ENCODE results near the gene HCRTR2. TPM values are rescaled to one million over a fixed set of nuclear protein-coding genes. Genes with fewer than 3 reads are reported as not detected.
"Not testable (repeated sequence)": the region's sequence is repeated elsewhere in the genome, so short reads cannot be mapped to it uniquely, and the experiment has no call there.

HCRTR2 gene
- polyA plus RNA-seq, 1 donor: 0.35 TPM

DNA sequence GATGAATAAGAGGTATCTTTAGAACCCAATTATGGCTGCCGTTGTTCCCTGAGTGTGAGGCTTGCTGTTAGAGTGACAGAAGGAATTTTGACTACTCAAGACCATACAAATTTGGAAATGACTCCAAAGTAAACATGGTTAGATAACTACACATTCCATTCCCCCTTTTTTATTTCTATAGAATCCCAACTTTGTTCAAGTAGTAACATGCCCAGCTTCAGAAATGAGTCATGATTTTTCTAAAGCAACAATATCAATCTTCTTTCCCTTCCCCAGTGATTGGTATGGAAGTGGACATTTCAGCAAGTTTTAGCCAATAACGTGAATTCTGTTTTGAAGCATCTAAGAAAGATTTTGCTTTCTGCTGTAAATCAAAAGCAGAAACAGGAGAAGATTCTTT, 37.8 kb downstream of the HCRTR2 start:
- no peak for DNase-seq

DNA sequence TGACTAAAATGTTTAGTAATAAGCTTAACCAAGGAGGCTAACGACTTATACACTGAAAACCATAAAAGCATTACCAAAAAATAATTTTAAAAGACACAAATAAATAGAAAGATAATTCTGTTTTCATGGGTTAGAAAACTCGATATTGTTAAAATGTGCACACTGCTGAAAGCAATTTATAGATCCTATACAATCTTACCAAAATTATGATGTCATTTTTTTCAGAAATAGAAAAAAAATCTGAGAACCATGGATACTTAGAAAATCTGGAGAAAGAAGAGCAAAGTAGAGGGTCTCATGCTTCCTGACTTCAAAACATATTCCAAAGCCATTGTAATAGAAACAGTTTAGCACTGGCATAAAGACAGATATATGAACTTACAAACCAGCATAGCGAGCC, 46.6 kb downstream of the HCRTR2 start:
- no peak for DNase-seq

DNA sequence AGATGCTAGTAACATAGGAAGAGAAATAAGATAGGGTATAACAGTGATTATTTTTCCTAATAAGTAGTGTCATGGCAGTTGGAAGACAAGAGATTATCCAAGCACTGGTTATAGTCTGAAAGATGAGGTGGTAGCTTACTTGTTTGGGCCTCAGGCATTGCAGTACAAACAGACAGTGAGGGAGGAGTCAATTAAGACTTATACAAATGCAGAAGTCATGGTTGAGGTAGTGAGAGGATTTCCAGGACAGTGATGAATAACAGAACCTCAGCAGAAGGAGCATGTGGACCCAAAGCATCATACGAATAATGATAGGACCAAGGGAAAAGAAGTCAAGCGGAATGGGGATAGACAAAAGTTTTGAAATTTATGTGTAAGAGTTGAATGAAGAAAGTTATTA, 53.5 kb downstream of the HCRTR2 start:
- no peak for DNase-seq

DNA sequence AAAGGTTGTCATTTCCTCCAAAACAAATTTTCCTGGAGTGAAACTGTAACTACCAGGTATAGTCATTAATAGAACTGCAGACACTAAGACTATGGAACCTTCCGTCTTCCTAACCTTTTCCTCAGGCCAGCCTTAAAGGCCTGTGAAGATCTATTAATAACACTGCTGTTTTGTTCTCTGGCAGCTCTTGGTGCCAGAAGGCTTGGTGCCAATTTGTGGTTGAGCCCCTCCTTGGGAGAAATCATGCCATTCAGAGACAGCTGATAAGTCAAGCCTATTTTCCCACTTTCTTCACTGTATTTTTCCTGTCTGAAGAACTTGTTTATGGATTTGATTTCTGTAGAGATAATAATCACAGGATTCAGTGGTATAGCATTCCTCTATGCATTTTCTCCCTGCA, 64.8 kb downstream of the HCRTR2 start:
- DNase-seq: no peak

DNA sequence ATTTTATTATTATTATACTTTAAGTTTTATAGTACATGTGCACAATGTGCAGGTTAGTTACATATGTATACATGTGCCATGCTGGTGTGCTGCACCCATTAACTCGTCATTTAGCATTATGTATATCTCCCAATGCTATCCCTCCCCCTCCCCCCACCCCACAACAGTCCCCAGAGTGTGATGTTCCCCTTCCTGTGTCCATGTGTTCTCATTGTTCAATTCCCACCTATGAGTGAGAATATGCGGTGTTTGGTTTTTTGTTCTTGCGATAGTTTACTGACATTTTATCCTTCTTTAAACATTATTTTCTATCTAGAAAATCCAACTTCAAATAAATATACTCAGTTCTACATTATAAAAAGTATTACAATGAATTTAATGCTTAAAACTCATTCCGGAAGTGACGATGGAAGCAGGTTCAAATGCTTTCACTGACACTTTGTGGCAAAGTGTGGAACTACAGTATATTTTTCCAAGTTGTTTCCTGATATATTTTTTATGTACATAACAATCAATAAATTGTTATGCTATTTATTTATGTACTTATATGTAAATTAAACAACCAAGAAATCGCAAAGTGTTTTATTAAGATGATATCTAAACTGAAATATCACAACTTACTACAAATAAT, 66.8 kb downstream of the HCRTR2 start:
- peak; percentile 10 for DNase-seq

DNA sequence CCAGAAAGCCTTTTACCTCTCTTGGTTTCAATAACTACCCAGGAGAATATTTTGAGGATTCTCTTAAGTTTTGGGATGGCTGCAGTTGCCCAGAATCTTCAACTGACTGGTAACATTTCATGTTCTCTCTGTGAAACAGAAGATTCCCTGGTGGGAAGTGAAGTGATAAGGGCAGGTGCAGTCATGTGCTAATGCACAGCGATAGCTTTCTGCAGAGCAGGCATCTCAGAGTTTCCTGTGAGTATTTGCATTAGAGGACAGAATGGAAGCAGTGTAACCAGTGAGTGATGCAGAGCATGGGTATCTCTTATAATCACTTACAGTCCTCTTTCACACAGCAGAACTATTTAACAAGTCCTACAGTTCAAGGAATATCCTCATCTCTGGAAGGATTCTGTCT, 76.1 kb downstream of the HCRTR2 start:
- no peak for DNase-seq

DNA sequence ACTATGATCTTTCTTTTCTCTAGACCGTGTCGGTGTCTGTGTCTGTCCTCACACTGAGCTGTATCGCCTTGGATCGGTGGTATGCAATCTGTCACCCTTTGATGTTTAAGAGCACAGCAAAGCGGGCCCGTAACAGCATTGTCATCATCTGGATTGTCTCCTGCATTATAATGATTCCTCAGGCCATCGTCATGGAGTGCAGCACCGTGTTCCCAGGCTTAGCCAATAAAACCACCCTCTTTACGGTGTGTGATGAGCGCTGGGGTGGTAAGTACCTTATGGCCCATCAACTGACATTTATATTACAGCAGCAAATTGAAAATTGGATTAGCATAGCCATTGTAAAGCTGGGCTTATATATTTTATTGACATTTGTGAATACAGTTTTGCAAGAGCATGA, 80.8 kb downstream of the HCRTR2 start:
- no peak for DNase-seq

DNA sequence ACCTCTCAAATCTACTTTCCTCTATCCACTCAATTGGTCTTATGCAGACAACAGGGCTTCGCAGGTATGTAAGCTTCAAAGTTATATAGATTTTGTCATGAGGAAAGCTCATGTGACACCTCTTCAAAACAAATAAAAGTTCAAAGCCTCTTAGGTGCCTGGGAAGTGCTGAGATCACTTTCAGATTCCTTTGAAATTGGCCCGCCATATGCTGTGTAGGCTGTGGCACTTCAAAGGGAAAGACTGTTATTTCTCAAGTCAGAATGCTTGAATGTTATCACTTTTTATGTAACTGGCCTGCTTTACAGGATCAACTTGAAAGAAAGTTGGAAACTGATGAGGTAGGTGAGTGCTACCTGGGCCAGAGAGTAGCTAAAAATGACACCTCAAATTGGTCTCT, 85.9 kb downstream of the HCRTR2 start:
- DNase-seq: no peak

DNA sequence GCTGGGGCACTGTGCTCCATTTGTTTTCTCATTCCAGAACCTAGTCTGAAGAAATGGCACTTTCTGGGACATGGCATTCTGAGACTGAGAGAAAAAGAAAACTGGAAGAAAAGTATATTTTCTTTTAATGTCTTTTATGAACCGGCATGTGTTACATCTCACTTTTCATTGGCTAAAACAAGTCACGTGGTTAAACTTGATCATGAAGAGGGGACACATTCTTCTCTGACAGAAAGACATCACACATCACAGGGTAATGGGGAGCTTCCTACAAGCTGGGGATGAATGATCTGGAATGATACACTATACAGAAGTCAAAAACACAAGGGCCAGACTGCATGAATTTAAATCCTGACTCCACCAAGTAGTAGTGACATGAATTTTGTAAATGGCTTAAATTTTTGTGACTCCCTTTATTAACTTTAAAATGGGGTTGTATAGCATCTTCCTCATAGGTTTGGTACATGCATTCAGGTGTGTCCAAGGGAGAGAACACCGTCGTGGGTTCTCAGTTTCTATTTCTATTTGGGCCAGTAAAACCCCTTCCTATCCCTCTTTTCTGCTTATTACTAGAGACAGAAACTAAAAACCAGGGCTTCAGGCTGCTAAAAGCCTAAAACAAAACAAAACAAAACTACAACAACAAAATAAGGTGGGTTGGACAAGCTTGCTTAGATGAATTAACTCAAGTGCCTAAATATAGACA, 91.2 kb downstream of the HCRTR2 start:
- no peak for DNase-seq

DNA sequence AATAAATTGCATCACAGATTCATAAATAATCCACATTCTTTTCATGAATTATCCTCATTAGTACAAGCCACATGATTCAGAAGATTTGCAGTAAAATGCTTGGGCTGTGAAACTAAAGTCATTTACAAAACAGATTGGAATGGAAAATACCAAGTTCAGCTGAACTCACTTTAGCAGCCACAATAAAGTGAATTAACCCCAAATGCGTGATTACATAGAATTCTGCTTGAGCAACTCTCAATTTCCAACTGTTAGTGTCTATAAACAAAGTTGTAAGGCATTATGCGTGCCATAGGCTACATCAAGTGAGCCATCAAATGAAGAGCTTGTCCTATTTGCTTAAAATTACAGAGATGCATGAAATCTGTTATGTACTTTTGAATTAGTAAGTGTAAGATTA, 92.6 kb downstream of the HCRTR2 start:
- no peak for DNase-seq

DNA sequence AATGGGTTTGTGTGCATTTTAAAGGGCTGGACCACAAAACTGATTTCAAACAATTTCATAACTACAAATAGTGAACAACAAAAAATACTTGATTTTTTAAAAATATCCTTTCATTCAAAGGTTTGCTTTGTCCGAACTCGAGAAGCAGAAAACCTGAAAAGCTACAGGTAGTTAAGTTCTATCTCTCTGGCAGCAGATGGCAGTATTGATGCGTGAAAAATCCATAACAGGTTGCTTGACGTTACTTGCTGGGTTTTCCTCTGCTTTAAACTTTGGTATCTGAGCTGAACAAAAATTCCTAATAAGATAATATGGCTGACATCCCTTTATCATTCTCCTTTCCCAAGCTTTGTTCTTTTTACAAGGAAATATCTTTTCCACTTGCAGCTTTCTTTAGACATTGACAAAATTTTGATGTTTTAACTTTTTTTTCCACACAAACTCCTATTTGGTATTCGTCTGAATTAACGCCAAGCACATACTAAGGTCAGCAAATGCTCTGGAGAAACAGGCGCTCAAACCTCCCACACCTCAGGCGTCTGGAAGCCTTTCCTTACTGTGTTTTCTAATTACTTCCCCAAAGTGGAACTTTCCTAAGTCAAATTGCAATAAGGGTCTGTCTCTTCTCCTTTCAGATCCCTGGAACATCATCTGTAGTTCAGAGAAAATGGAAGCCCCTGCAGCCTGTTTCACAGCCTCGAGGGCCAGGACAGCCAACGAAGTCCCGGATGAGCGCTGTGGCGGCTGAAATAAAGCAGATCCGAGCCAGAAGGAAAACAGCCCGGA, 102.6 kb downstream of the HCRTR2 start:
- DNase-seq: peak; percentile 64

DNA sequence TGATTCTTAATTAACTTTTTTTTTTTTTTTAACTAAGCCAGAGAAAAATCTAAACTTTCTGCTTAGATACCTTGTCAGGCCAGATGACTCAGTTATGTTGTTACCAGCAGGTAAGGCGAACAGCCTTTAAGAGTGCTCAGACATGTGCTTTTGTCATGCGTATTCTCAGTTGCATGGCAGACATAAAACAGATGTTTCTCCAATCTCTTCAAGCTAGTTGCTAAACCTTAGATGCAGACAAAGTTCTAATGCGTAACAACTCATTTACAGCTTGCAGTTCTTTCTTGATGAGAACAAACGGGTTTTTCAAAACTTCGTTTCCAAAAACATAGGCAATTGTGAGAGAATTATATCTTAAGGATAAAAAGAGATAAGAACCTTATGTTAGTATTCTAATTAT, 103.3 kb downstream of the HCRTR2 start:
- DNase-seq: no peak

DNA sequence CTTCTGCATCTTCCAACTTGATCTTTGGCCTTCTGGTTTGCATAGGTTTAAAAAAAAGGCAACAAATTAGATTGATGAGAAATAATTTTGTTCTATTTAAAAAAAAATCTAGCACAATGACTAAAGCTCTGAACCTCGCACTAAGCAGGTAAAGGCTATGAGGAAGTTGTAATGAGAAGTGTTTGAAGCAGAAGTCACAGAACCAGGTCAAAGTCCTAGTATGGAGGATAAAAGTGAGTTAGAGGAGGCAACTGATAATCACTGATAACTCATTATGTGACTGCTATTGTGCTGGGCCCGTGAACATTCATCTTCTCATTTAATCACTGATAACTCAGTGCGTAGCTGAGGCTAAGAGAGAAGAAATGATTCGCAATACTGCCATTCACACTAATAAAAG, 106.9 kb downstream of the HCRTR2 start:
- DNase-seq: no peak

DNA sequence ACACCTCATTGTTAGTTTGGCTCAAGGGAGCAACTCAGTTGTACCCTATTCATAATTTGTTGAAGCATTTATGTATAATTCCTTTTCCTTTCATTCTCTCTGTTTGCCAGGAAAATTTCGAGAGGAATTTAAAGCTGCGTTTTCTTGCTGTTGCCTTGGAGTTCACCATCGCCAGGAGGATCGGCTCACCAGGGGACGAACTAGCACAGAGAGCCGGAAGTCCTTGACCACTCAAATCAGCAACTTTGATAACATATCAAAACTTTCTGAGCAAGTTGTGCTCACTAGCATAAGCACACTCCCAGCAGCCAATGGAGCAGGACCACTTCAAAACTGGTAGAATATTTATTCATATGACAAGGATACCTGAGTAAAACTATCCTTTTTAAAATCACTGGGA, 107.8 kb downstream of the HCRTR2 start:
- DNase-seq: no peak

DNA sequence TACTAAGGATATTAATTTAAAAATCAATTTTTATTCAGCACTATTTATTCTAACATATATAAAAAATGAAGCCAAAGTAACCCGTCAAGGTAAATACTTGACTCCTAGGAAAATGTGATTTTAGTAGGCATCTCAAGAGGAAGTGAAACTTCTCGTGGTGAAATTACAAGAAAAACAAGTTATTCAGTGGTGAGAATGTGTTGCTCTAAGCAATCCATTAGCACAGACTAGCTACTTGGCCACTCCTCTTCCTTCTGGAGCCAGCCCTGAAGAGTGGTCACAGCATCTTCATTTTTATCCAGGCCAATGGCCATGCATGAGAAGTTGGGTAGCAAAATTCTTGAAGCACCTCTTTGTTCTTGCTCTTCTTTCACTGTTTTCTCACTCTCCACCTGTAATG, 112.5 kb downstream of the HCRTR2 start:
- DNase-seq: no peak

DNA sequence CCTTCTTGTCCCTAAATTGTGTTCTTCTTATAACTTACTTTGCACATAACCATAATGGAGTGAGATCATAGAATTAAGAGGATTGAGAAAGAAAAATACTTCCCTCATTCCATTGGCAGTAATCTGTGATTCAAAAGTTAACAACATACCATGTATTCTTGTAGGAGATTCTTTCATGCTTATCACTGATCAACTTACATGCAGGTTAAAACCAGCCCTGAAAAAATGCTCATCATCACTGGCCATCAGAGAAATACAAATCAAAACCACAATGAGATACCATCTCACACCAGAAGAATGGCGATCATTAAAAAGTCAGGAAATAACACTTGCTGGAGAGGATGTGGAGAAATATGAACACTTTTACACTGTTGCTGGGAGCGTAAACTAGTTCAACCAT, 116.4 kb downstream of the HCRTR2 start:
- no peak for DNase-seq

DNA sequence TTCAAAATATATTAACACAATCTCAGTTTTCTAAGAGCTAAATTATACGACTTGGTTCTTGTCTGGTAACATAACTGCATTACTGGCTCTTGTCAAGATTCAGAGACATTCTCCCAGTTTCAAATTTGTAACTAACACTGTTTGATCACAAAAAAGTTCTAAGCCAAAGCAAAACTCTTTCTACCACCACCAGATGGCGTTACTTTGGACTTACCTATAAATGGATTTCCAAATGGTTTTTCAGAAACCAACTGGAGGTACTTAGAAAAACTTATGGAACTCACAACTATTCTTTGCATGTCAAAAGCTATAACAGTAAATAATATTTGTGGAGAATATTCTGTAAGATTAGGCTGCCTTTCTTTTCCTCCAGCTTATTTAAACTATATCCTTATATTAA, 118.8 kb downstream of the HCRTR2 start:
- DNase-seq: no peak

DNA sequence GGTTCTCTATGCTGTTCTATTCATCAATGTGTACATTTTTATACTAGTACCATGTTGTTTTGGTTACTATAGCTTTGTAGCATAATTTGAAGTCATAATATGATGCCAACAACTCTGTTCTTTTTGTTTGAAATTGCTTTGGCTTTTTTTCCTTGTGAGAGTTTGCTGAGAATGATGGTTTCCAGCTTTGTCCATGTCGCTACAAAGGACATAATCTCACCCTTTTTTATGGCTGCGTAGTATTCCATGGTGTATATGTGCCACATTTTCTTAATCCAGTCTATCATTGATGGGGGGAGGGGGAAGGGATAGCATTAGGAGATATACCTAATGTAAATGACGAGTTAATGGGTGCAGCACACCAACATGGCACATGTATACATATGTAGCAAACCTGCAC, 122.9 kb downstream of the HCRTR2 start:
- DNase-seq: not testable (repeated sequence)

DNA sequence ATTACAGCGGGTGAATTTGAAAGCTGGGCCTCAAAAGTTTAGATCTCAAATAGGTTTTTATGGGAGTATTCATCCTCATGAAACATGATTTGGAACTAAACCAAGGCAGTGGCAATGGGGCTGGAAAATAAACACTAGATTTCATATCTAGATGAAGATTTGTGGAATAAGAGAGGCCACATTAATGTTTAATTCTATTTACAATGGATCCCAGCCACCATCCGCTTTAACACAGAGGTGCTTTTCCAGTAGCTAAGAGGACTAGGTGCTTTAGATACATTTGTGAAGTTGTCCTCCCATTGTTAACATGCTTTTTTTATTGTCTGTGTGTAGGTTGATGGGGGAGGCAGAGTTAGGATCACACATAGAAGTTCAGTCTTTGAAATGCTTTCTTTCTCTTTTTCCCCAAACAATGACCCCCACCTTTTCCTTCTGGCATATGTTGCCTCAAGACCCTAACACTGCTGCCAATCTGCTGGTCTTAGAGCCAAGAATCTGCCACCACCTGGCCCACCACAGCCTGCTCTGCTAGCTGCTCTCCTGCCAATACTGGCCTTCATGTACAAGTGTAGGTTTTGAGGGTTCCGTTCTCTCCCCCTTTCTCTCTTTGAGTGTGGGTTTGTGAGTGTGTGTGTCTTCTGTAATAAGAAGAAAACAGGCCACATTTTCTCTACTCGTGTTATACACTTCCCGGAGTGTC, 125.1 kb downstream of the HCRTR2 start:
- DNase-seq: no peak

DNA sequence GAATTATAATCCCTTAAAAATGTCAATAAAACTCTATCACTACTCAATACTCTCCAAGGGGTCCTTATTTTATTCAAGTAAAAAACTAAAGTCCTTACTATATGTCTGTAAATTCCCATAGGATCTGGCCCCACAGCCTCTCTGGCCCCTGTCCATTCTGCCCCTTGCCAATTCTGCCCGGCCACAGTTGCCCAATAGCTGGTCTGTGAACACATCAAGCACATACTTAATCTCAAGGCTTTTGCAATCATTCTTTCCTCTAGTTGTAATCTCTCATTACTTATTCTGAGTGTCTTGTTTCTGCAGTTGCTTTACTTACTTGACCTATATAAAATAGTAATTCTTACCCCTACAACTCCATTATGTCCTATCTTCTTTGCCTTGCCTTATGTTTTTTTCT, 130.4 kb downstream of the HCRTR2 start:
- DNase-seq: no peak

DNA sequence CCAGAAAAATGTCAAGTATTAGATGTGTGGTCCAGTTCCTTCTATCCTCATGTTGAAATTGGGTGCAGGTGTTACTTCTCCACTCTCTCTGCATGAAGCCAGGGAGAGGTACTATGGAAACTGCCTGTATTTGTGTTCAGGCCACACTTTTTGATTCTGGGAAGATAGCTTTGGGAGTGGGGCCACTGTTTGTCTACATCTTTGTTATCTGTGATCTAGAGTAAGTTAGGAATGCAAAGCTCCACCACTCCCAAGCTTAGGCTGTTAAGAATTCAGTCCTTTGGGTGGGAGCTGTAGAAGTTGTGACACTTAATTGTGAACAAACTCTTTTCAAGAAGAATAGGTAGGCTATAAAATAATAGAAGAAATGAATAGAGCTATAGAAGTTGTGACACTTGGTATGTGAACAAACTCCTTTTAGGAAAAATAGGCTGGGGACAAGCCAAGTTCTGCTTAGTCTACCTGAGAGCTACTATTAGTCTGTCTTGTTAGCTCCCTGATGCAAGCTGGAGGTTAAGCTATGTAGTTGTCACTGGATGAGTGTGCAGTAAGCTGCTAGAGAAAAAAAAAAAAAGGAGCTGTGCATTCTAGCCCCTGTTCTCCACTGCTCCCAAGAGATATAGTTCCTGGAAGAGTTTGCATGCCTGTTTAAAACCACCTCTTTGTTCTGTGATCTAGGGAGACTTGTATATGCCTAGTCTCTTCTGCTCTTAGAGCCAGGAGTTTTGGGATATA, 145.8 kb downstream of the HCRTR2 start:
- DNase-seq: no peak

DNA sequence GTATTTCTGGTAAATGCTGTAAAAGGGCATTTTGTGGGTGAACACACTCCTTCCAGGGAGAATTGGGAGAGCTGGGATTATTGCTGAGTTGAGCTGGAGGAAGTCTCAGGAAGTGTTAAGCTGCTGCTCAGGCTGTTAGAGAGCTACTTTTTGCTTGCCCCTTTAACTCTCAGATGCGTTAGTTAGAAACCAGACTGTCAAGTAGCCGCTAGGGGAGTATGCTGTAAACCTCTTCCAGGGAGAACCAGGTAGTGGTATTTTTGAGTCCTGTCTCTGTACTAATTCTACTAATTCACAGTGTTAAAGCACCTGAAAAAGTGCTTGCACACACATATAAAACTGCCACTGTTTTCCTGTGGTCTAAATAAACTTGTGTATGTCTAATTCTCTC, 146.4 kb downstream of the HCRTR2 start:
- DNase-seq: no peak

Measured in left kidney (tissue), 2 donors.